ENCODE results near the gene UQCC5. TPM values are rescaled to one million over a fixed set of nuclear protein-coding genes. Genes with fewer than 3 reads are reported as not detected.

Gene UQCC5
- total RNA-seq, 1 donor from 2014 or later: 13.6 TPM

GRCh38 chr3:52546111-52546901, 9.9 kb downstream of the UQCC5 start:
- ChIA-PET POLR2A (interaction anchor here (1.1 kb wide), 1 partner anchor 10 kb away, joined by 4 read pairs; the partner anchor contains the start of gene UQCC5), CTCF (no interaction called here)
- Mint-ChIP-seq H3K27me3 (no peaks in the 10 kb centered on the region), H3K36me3 (ENCODE audit: low read depth) (peaks cover 54% of the 10 kb centered on the region), H3K9me3 (no peaks in the 10 kb centered on the region), H3K27ac (no peak overlapping the region), H3K4me3 (no peak overlapping the region), H3K4me1 (no peaks in the 10 kb centered on the region)
- ATAC-seq (ENCODE audit: low read depth): no peak
- TF ChIP-seq, protein P1, sequence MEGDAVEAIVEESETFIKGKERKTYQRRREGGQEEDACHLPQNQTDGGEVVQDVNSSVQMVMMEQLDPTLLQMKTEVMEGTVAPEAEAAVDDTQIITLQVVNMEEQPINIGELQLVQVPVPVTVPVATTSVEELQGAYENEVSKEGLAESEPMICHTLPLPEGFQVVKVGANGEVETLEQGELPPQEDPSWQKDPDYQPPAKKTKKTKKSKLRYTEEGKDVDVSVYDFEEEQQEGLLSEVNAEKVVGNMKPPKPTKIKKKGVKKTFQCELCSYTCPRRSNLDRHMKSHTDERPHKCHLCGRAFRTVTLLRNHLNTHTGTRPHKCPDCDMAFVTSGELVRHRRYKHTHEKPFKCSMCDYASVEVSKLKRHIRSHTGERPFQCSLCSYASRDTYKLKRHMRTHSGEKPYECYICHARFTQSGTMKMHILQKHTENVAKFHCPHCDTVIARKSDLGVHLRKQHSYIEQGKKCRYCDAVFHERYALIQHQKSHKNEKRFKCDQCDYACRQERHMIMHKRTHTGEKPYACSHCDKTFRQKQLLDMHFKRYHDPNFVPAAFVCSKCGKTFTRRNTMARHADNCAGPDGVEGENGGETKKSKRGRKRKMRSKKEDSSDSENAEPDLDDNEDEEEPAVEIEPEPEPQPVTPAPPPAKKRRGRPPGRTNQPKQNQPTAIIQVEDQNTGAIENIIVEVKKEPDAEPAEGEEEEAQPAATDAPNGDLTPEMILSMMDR (IDR thresholded peaks at IDR 0.05): no peak
- DNase-seq: no peak
- intact Hi-C loops (cut with micrococcal nuclease): no loop called here

DNA sequence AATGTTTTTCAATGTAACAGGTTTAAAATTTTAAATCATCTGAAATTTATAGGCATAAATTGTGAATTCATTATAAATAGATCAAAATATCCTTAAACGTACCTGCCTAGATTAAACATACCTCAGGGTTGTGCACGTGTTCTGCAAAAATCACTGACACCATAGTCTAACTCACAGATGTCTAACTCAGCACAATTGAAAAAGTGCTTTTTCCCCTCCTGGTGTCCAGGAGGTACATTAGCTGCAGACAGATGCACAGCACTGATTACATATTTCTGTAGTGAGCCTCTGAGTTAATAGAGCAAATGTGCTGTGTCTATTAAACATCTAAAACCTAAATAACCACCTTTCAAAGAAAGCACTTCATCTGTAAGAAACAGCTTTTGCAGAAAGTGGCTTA, 10.7 kb downstream of the UQCC5 start:
- no peaks in the 10 kb centered on the region for H3K9me3 Mint-ChIP-seq
- TF ChIP-seq, protein P1 (IDR thresholded peaks at IDR 0.05): no peak
- DNase-seq (no peak), ATAC-seq (ENCODE audit: low read depth) (no peak)
- ChIA-PET POLR2A (no interaction called here), CTCF (no interaction called here)
- no peak overlapping the region for H3K27ac Mint-ChIP-seq
- no peaks in the 10 kb centered on the region for H3K27me3 Mint-ChIP-seq
- H3K4me1 Mint-ChIP-seq: no peaks in the 10 kb centered on the region
- intact Hi-C loops (cut with micrococcal nuclease): no loop called here
- H3K4me3 Mint-ChIP-seq: no peak overlapping the region
- H3K36me3 Mint-ChIP-seq (ENCODE audit: low read depth): peaks cover 57% of the 10 kb centered on the region

GRCh38 chr3:52551118-52551517, 14.7 kb downstream of the UQCC5 start:
- no peak overlapping the region for H3K4me3 Mint-ChIP-seq
- DNase-seq: no peak
- no peaks in the 10 kb centered on the region for H3K4me1 Mint-ChIP-seq
- no peak overlapping the region for H3K27ac Mint-ChIP-seq
- peaks cover 70% of the 10 kb centered on the region for H3K36me3 Mint-ChIP-seq (ENCODE audit: low read depth)
- ATAC-seq (ENCODE audit: low read depth): no peak
- intact Hi-C loops (cut with micrococcal nuclease): no loop called here
- H3K9me3 Mint-ChIP-seq: no peaks in the 10 kb centered on the region
- H3K27me3 Mint-ChIP-seq: no peaks in the 10 kb centered on the region
- ChIA-PET CTCF (no interaction called here), POLR2A (no interaction called here)
- TF ChIP-seq, protein P1 (IDR thresholded peaks at IDR 0.05): no peak

- Mint-ChIP-seq H3K4me1 (no peaks in the 10 kb centered on the region), H3K27ac (no peak overlapping the region), H3K4me3 (no peak overlapping the region), H3K27me3 (no peaks in the 10 kb centered on the region), H3K36me3 (ENCODE audit: low read depth) (peaks cover 70% of the 10 kb centered on the region), H3K9me3 (no peaks in the 10 kb centered on the region)
- ChIA-PET POLR2A (no interaction called here), CTCF (no interaction called here)
- DNase-seq (no peak), ATAC-seq (ENCODE audit: low read depth) (no peak)
- intact Hi-C loops (cut with micrococcal nuclease): no loop called here
- TF ChIP-seq, protein P1 (IDR thresholded peaks at IDR 0.05): no peak
Observed at GRCh38 chr3:52552089-52552488, 15.7 kb downstream of the UQCC5 start.

- TF ChIP-seq, protein P1 (IDR thresholded peaks at IDR 0.05): no peak
- Mint-ChIP-seq H3K9me3 (no peaks in the 10 kb centered on the region), H3K4me3 (no peak overlapping the region), H3K27me3 (no peaks in the 10 kb centered on the region), H3K36me3 (ENCODE audit: low read depth) (peaks cover 72% of the 10 kb centered on the region), H3K27ac (no peak overlapping the region), H3K4me1 (no peaks in the 10 kb centered on the region)
- intact Hi-C loops (cut with micrococcal nuclease): no loop called here
- ChIA-PET POLR2A (no interaction called here), CTCF (no interaction called here)
- DNase-seq (no peak), ATAC-seq (ENCODE audit: low read depth) (no peak)
Observed at GRCh38 chr3:52554026-52554755, 17.8 kb downstream of the UQCC5 start.
